Endothelial cell of umbilical vein (primary cell): Measurements from ENCODE around the gene FYCO1. TPM values are rescaled to one million over a fixed set of nuclear protein-coding genes. Genes with fewer than 3 reads are reported as not detected.

ENCODE experiments used
- BruUV-seq: library from RNA; stranded (reverse); fragments of 400-500 nt; replicated peaks from 2 replicates; lab custom pipeline; 2021; lab: Mats Ljungman, UMichigan
- CTCF ChIA-PET: fragments of 300-600, 350-600 bp; sonication (Branson Sonifier 250); formaldehyde crosslinking; loops from one replicate; lab custom pipeline; 2021; ENCODE audit warnings: antibody characterized with exemption, inconsistent platforms; lab: Charles Lee
- POLR2A ChIA-PET: fragments of 300-600, 350-600 bp; sonication (Branson Sonifier 250); formaldehyde crosslinking; loops from one replicate; lab custom pipeline; 2021; ENCODE audit warnings: antibody characterized with exemption, inconsistent platforms; lab: Charles Lee
- DNase-seq: peaks from one replicate; pipeline ENCODE4 v3.0.0-alpha.2; 2011; ENCODE audit warnings: low read depth, low spot score
- FAIRE-seq: peaks from 2 replicates; lab custom pipeline; 2011; peaks lifted over from hg19 to GRCh38; lab: Jason Lieb, UNC
- H2AFZ ChIP-seq: 2 replicates; pipeline ENCODE4 v1.6.0; 2012; ENCODE audit warnings: low read depth, low read length, control low read depth, inconsistent platforms
- H3K27ac ChIP-seq: 2 replicates; pipeline ENCODE4 v1.5.1; 2011; ENCODE audit warnings: low read depth, mild to moderate bottlenecking, control low read depth, low read length, moderate library complexity; ENCODE audit not compliant: insufficient read depth
- H3K27me3 ChIP-seq, 2 experiments: 2 replicates each; pipeline versions ENCODE4 v1.6.0 to v1.6.1; 2011; ENCODE audit warnings: low read length in 2 of 2, mixed read lengths in 1 of 2; ENCODE audit not compliant: control insufficient read depth in 2 of 2, insufficient read depth in 2 of 2
- H3K36me3 ChIP-seq, 2 experiments: 2 replicates in 1 of 2; 3 replicates in 1 of 2; pipeline ENCODE4 v1.5.1; 2011; ENCODE audit warnings: low read length in 2 of 2, mild to moderate bottlenecking in 1 of 2, moderate library complexity in 1 of 2; ENCODE audit not compliant: control insufficient read depth in 2 of 2, insufficient read depth in 2 of 2; ENCODE audit errors: extremely low read depth in 1 of 2
- H3K4me1 ChIP-seq: 3 replicates; pipeline ENCODE4 v1.5.1; 2011; ENCODE audit warnings: mild to moderate bottlenecking, low read length; ENCODE audit not compliant: control insufficient read depth, insufficient read depth; ENCODE audit errors: extremely low read depth
- H3K4me2 ChIP-seq: 2 replicates; pipeline ENCODE4 v1.6.1; 2011; ENCODE audit warnings: low read length, control low read depth, mixed read lengths; ENCODE audit not compliant: insufficient read depth
- H3K4me3 ChIP-seq, 3 experiments: fragments of 200-600 bp in 1 of 3; sonication (generic), shearing (Covaris generic) in 1 of 3; replicated peaks in 1 of 3; 2 replicates each; pipeline ENCODE4 v1.5.1; 2011 to 2016; ENCODE audit warnings: control low read depth in 3 of 3, low read length in 3 of 3, mild to moderate bottlenecking in 2 of 3, inconsistent platforms in 1 of 3, low read depth in 1 of 3, moderate library complexity in 1 of 3; ENCODE audit not compliant: insufficient read depth in 1 of 3
- H3K79me2 ChIP-seq: 2 replicates; pipeline ENCODE4 v1.6.0; 2012; ENCODE audit warnings: low read length, inconsistent platforms; ENCODE audit not compliant: control insufficient read depth, insufficient read depth
- H3K9ac ChIP-seq: replicated peaks from 2 replicates; pipeline ENCODE3; 2011; ENCODE audit warnings: low read length, control low read depth; ENCODE audit not compliant: insufficient read depth; ENCODE audit errors: extremely low read depth
- H3K9me1 ChIP-seq: replicated peaks from 3 replicates; pipeline ENCODE4 v1.6.0; 2011; ENCODE audit warnings: mild to moderate bottlenecking, low read length; ENCODE audit not compliant: control insufficient read depth, insufficient read depth; ENCODE audit errors: extremely low read depth
- H3K9me3 ChIP-seq: replicated peaks from 2 replicates; pipeline ENCODE4 v1.5.1; 2012; ENCODE audit warnings: low read length, inconsistent platforms; ENCODE audit not compliant: control insufficient read depth, insufficient read depth
- H4K20me1 ChIP-seq: replicated peaks from 2 replicates; pipeline ENCODE3; 2011; ENCODE audit warnings: mild to moderate bottlenecking, low read length; ENCODE audit not compliant: control insufficient read depth, insufficient read depth; ENCODE audit errors: extremely low read depth
- EZH2 ChIP-seq: IDR thresholded peaks from 2 replicates; pipeline ENCODE4 v1.6.1; 2012; ENCODE audit warnings: borderline replicate concordance, low read depth, mild to moderate bottlenecking, moderate library complexity, low read length, inconsistent platforms; ENCODE audit not compliant: severe bottlenecking
- FOS ChIP-seq: IDR thresholded peaks from 2 replicates; pipeline ENCODE4 v1.6.1; 2011; ENCODE audit warnings: mild to moderate bottlenecking, low read length, moderate library complexity, borderline replicate concordance; ENCODE audit not compliant: insufficient read depth
- GATA2 ChIP-seq: IDR thresholded peaks from 2 replicates; pipeline ENCODE4 v1.7.0; 2011; ENCODE audit warnings: low read depth, mild to moderate bottlenecking, moderate library complexity, mixed read lengths, low read length; ENCODE audit not compliant: insufficient read length, insufficient read depth
- JUN ChIP-seq: IDR thresholded peaks from 2 replicates; pipeline ENCODE4 v1.6.1; 2011; ENCODE audit warnings: borderline replicate concordance, low read depth; ENCODE audit not compliant: insufficient read length, insufficient read depth
- MYC ChIP-seq: IDR thresholded peaks from one replicate; pipeline ENCODE4 v1.6.1; 2011; ENCODE audit warnings: mild to moderate bottlenecking, low read depth, low read length
- POLR2A ChIP-seq: IDR thresholded peaks from 2 replicates; pipeline ENCODE4 v1.6.1; 2012; ENCODE audit warnings: low read depth, mild to moderate bottlenecking, control low read depth, low read length
- POLR2AphosphoS5 ChIP-seq: IDR thresholded peaks from 2 replicates; pipeline ENCODE4 v1.6.1; 2012; ENCODE audit warnings: low read depth, mild to moderate bottlenecking, control low read depth, low read length, moderate library complexity; ENCODE audit not compliant: insufficient read depth
- dilution Hi-C: fragments of 300-500 bp; cut with MboI; formaldehyde crosslinking; loops from one replicate; pipeline ENCODE4 v1.15.0; 2019; ENCODE audit warnings: low sequenced_read_pairs; ENCODE audit not compliant: extremely low pct_ligation_motif_present
- intact Hi-C: fragments of 100-400 bp; cut with micrococcal nuclease; formaldehyde crosslinking; loops from one replicate; pipeline ENCODE4 v1.10.0; 2022
- polyA plus RNA-seq, 4 experiments: library from polyadenylated mRNA; depleted of rRNA in 3 of 4; stranded (reverse) in 3 of 4; unstranded in 1 of 4; fragments of >200 nt; gene quantifications; 2 replicates each; pipeline versions ENCODE4 v1.2.1 to v1.2.3, GENCODE V29; 2011 to 2012; ENCODE audit warnings: missing spikeins in 1 of 4
- total RNA-seq: library from RNA; stranded (reverse); gene quantifications from 2 replicates; pipeline ENCODE4 v1.2.3, GENCODE V29; 2021
- TF ChIP-seq, protein P1 (sequence below): IDR thresholded peaks from 2 replicates; pipeline ENCODE4 v1.6.1; 2011; ENCODE audit not compliant: insufficient read depth, insufficient read length
- TF ChIP-seq, protein P2 (sequence below), 2 donors: IDR thresholded peaks; 1 replicate in 1 of 2; 2 replicates in 1 of 2; pipeline ENCODE4 v1.5.1; 2011; ENCODE audit warnings: low read length in 2 of 2, mild to moderate bottlenecking in 2 of 2, moderate library complexity in 2 of 2, control low read depth in 1 of 2, inconsistent platforms in 1 of 2, low read depth in 1 of 2; ENCODE audit not compliant: insufficient read depth in 1 of 2; ENCODE audit errors: extremely low read depth in 1 of 2

Gene FYCO1
- total and polyA plus RNA-seq, 2 donors (not counting 3 experiments of a cell fraction or from before 2014, with no cell fraction given) = 13.9 to 20.8 TPM

DNA sequence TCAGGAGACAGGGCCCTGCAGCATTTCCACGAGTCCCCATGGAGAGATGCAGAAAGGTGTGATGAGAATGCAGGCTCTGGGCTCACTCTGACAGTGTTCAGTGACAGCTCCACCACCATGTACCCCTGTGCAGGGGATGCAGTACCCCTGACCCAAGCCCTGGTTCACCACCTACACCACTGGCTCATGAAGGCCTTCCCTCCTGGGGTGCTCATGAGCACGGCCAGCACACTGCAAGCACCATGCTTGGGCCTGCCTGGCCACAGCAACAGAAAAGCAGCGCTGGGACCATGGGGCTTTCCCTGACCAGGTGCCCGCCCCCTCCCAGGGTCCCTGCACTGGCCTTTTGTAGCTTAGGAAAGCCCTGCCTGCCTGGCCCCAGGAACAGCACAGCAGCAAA, 46.2 kb downstream of the FYCO1 start:
- H3K9me1 ChIP-seq = no peaks in the 10 kb centered on the region
- intact Hi-C loops (no loop called here), dilution Hi-C loops (no loop called here)
- H3K4me3 ChIP-seq = no peak overlapping the region
- CTCF ChIA-PET = interaction anchor here (1.6 to 4.8 kb wide), 2 partner anchors 10 to 128 kb away, joined by 3 to 22 read pairs; no protein-coding TSS in a partner anchor
- H3K9me3 ChIP-seq = no peaks in the 10 kb centered on the region
- BruUV-seq = no TSS peak
- H2AFZ ChIP-seq = no peak overlapping the region
- no peak overlapping the region for H3K4me2 ChIP-seq
- no peaks in the 10 kb centered on the region for H3K27me3 ChIP-seq
- DNase-seq = no peak
- no peaks in the 10 kb centered on the region for H3K4me1 ChIP-seq
- FAIRE-seq = no peak
- no peaks in the 10 kb centered on the region for H4K20me1 ChIP-seq
- POLR2A ChIA-PET = no interaction called here
- no peaks in the 10 kb centered on the region for H3K79me2 ChIP-seq
- peaks cover 11 to 64% of the 10 kb centered on the region in 2 experiments for H3K36me3 ChIP-seq
- H3K27ac ChIP-seq = no peak overlapping the region
- TF ChIP-seq POLR2A (no peak), POLR2AphosphoS5 (no peak), FOS (no peak), EZH2 (no peak), JUN (no peak), GATA2 (no peak), MYC (no peak)
- TF ChIP-seq, protein P1, sequence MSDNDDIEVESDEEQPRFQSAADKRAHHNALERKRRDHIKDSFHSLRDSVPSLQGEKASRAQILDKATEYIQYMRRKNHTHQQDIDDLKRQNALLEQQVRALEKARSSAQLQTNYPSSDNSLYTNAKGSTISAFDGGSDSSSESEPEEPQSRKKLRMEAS = no peak
- TF ChIP-seq, protein P2, sequence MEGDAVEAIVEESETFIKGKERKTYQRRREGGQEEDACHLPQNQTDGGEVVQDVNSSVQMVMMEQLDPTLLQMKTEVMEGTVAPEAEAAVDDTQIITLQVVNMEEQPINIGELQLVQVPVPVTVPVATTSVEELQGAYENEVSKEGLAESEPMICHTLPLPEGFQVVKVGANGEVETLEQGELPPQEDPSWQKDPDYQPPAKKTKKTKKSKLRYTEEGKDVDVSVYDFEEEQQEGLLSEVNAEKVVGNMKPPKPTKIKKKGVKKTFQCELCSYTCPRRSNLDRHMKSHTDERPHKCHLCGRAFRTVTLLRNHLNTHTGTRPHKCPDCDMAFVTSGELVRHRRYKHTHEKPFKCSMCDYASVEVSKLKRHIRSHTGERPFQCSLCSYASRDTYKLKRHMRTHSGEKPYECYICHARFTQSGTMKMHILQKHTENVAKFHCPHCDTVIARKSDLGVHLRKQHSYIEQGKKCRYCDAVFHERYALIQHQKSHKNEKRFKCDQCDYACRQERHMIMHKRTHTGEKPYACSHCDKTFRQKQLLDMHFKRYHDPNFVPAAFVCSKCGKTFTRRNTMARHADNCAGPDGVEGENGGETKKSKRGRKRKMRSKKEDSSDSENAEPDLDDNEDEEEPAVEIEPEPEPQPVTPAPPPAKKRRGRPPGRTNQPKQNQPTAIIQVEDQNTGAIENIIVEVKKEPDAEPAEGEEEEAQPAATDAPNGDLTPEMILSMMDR (IDR thresholded peaks at IDR 0.05; ENCODE audit: extremely low read depth in 1 of 2, insufficient read depth in 1 of 2, low read depth in 1 of 2, low read length in 2 of 2) = no peak
- H3K9ac ChIP-seq = no peak overlapping the region
